Mesenchymal stem cell (in vitro differentiated cells and primary cell): Measurements from ENCODE around the gene WDR91.

Experiments
- DNase-seq: peaks from one replicate; pipeline ENCODE4 v3.0.0-alpha.2; 2013
- H2AFZ ChIP-seq: one replicate; pipeline ENCODE4 v1.6.1; 2013; ENCODE audit warnings: low read depth, mild to moderate bottlenecking, control low read depth, inconsistent platforms, low read length, moderate library complexity
- H2AK5ac ChIP-seq: 2 replicates; pipeline ENCODE4 v1.6.1; 2013; ENCODE audit warnings: low read length, moderate library complexity, mild to moderate bottlenecking, inconsistent platforms; ENCODE audit not compliant: severe bottlenecking
- H2BK120ac ChIP-seq: one replicate; pipeline ENCODE4 v1.6.1; 2013; ENCODE audit warnings: low read depth, mild to moderate bottlenecking, inconsistent platforms, low read length, moderate library complexity
- H2BK12ac ChIP-seq, 2 experiments: one replicate each; pipeline ENCODE4 v1.6.1; 2013; ENCODE audit warnings: inconsistent platforms in 2 of 2, low read length in 2 of 2, mild to moderate bottlenecking in 2 of 2, moderate library complexity in 2 of 2, control low read depth in 1 of 2
- H2BK15ac ChIP-seq: one replicate; pipeline ENCODE4 v1.6.1; 2013; ENCODE audit warnings: mild to moderate bottlenecking, low read depth, inconsistent platforms; ENCODE audit not compliant: poor library complexity, severe bottlenecking
- H2BK5ac ChIP-seq: 2 replicates; pipeline ENCODE4 v1.6.1; 2013; ENCODE audit warnings: low read depth, mild to moderate bottlenecking, low read length, control low read depth, inconsistent platforms; ENCODE audit not compliant: poor library complexity, severe bottlenecking
- H3K14ac ChIP-seq, 2 experiments: one replicate each; pipeline ENCODE4 v1.6.1; 2013; ENCODE audit warnings: inconsistent platforms in 2 of 2, low read length in 2 of 2, control low read depth in 1 of 2, mild to moderate bottlenecking in 1 of 2, moderate library complexity in 1 of 2
- H3K18ac ChIP-seq, 2 experiments: one replicate each; pipeline ENCODE4 v1.6.1; 2013; ENCODE audit warnings: inconsistent platforms in 2 of 2, low read length in 2 of 2, control low read depth in 1 of 2, low read depth in 1 of 2, mild to moderate bottlenecking in 1 of 2
- H3K23ac ChIP-seq, 2 experiments: one replicate each; pipeline ENCODE4 v1.6.1; 2013; ENCODE audit warnings: inconsistent platforms in 2 of 2, low read length in 2 of 2, mild to moderate bottlenecking in 2 of 2, moderate library complexity in 2 of 2, control low read depth in 1 of 2
- H3K27ac ChIP-seq: 2 replicates; pipeline ENCODE4 v1.5.1; 2013; ENCODE audit warnings: mild to moderate bottlenecking, moderate library complexity, low read length, control low read depth, inconsistent platforms; ENCODE audit not compliant: poor library complexity, severe bottlenecking
- H3K27me3 ChIP-seq, 2 experiments: 2 replicates each; pipeline versions ENCODE4 v1.6.1 to v1.7.0; 2013; ENCODE audit warnings: low read length in 2 of 2, mild to moderate bottlenecking in 2 of 2, moderate library complexity in 2 of 2, control low read depth in 1 of 2, inconsistent platforms in 1 of 2; ENCODE audit not compliant: control insufficient read depth in 1 of 2, insufficient read depth in 1 of 2
- H3K36me3 ChIP-seq, 2 experiments: 2 replicates each; pipeline versions ENCODE4 v1.6.1 to v1.7.0; 2013; ENCODE audit warnings: low read length in 2 of 2, control low read depth in 1 of 2, inconsistent platforms in 1 of 2, low read depth in 1 of 2, mild to moderate bottlenecking in 1 of 2; ENCODE audit not compliant: insufficient read depth in 2 of 2, control insufficient read depth in 1 of 2
- H3K4ac ChIP-seq, 2 experiments: one replicate each; pipeline ENCODE4 v1.6.1; 2013; ENCODE audit warnings: inconsistent platforms in 2 of 2, low read length in 2 of 2, mild to moderate bottlenecking in 2 of 2, moderate library complexity in 2 of 2, control low read depth in 1 of 2, low read depth in 1 of 2
- H3K4me1 ChIP-seq: 2 replicates; pipeline ENCODE4 v1.6.1; 2013; ENCODE audit warnings: low read depth, low read length, control low read depth; ENCODE audit not compliant: control insufficient read depth, insufficient read depth
- H3K4me2 ChIP-seq: 2 replicates; pipeline ENCODE4 v1.6.1; 2013; ENCODE audit warnings: low read length, mild to moderate bottlenecking, inconsistent platforms; ENCODE audit not compliant: poor library complexity, severe bottlenecking
- H3K4me3 ChIP-seq, 2 experiments: 2 replicates each; pipeline versions ENCODE4 v1.5.1 to v1.7.0; 2013; ENCODE audit warnings: low read length in 2 of 2, mild to moderate bottlenecking in 2 of 2, control low read depth in 1 of 2, low read depth in 1 of 2; ENCODE audit not compliant: insufficient read depth in 1 of 2
- H3K79me1 ChIP-seq: replicated peaks from 2 replicates; pipeline ENCODE4 v1.6.1; 2013; ENCODE audit warnings: mild to moderate bottlenecking, control low read depth, low read length, inconsistent platforms; ENCODE audit not compliant: poor library complexity, severe bottlenecking
- H3K9ac ChIP-seq: 2 replicates; pipeline ENCODE4 v1.7.0; 2013; ENCODE audit warnings: mild to moderate bottlenecking, low read length, moderate library complexity
- H3K9me3 ChIP-seq: 2 replicates; pipeline ENCODE4 v1.7.0; 2013; ENCODE audit warnings: mild to moderate bottlenecking, low read length; ENCODE audit not compliant: control insufficient read depth
- H4K8ac ChIP-seq: one replicate; pipeline ENCODE4 v1.6.1; 2013; ENCODE audit warnings: inconsistent platforms, mild to moderate bottlenecking, low read length, moderate library complexity
- H4K91ac ChIP-seq: one replicate; pipeline ENCODE4 v1.6.1; 2013; ENCODE audit warnings: mild to moderate bottlenecking, low read length, inconsistent platforms
- WGBS: methylation state at CpG from one replicate; pipeline ENCODE4 v1.1.7; 2013; ENCODE audit warnings: mixed read lengths; 5-methylcytosine and 5-hydroxymethylcytosine counted together

WDR91 gene

GRCh38 chr7:135224027-135224426, 12.7 kb upstream of the WDR91 start:
- Histone ChIP-seq H3K27ac (no peak overlapping the region), H3K36me3 (no peaks in the 10 kb centered on the region), H3K4me2 (no peak overlapping the region), H3K4me1 (peaks cover 1% of the 10 kb centered on the region), H3K4me3 (no peak overlapping the region), H3K4ac (no peak overlapping the region), H4K8ac (no peak overlapping the region), H3K9me3 (peaks cover 15% of the 10 kb centered on the region), H3K79me1 (peaks cover 1% of the 10 kb centered on the region), H2AFZ (no peak overlapping the region), H3K27me3 (no peaks in the 10 kb centered on the region), H3K14ac (no peak overlapping the region), H2AK5ac (no peak overlapping the region), H3K9ac (no peak overlapping the region), H3K23ac (no peak overlapping the region), H2BK120ac (no peak overlapping the region), H2BK15ac (no peak overlapping the region), H2BK12ac (no peak overlapping the region), H3K18ac (no peak overlapping the region), H2BK5ac (no peak overlapping the region), H4K91ac (no peak overlapping the region)
- WGBS = no CpG with 5 or more reads among the region's 1 CpG
- DNase-seq = no peak

GRCh38 chr7:135217645-135218509, 6.6 kb upstream of the WDR91 start:
- Histone ChIP-seq H3K4me1 (peaks cover 7% of the 10 kb centered on the region), H3K18ac (no peak overlapping the region), H3K4me3 (no peak overlapping the region)

DNA sequence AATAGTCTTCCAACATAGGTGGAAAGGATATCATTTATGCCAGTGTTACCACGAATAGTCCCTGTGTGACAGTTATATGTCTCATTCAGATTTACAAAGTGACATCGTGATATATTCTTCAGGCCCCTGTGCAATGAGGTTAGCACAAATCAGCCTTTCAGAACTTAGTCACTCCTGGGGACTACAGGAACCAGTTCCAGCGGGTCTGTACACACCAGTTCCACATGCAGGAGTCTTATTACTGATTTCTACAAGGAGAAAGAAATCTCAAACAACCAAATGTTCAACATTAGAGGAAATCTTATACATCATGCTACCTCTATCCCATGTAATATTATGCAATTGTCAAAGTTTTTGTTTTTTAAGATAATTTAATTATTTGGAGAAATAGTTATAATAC, 4.4 kb upstream of the WDR91 start:
- Histone ChIP-seq H3K14ac (no peak overlapping the region), H2BK15ac (no peak overlapping the region), H3K9ac (no peak overlapping the region), H3K27me3 (no peaks in the 10 kb centered on the region), H3K4ac (no peak overlapping the region), H2BK120ac (no peak overlapping the region), H2AFZ (no peak overlapping the region), H3K4me2 (no peak overlapping the region), H3K18ac (no peak overlapping the region), H2BK12ac (no peak overlapping the region), H3K27ac (no peak overlapping the region), H3K4me1 (peaks cover 7% of the 10 kb centered on the region), H3K36me3 (no peaks in the 10 kb centered on the region), H3K9me3 (no peaks in the 10 kb centered on the region), H3K79me1 (peaks cover 1% of the 10 kb centered on the region), H4K8ac (no peak overlapping the region), H2BK5ac (no peak overlapping the region), H2AK5ac (no peak overlapping the region), H3K23ac (no peak overlapping the region), H3K4me3 (no peak overlapping the region), H4K91ac (no peak overlapping the region)
- WGBS = 90% methylated on average over 3 of the region's 3 CpGs
- DNase-seq = no peak

More at GRCh38 chr7:135217645-135218509, 6.6 kb upstream of the WDR91 start:
- no peak overlapping the region for H3K23ac ChIP-seq
- H4K91ac ChIP-seq = no peak overlapping the region
- H2BK5ac ChIP-seq = no peak overlapping the region
- no peak overlapping the region for H2BK120ac ChIP-seq
- H3K4ac ChIP-seq = no peak overlapping the region
- no peak overlapping the region for H2BK15ac ChIP-seq
- H2BK12ac ChIP-seq = no peak overlapping the region
- H3K79me1 ChIP-seq = peaks cover 1% of the 10 kb centered on the region
- H3K9ac ChIP-seq = no peak overlapping the region
- peak overlapping the region; percentile 35 for H3K4me2 ChIP-seq
- H3K36me3 ChIP-seq = no peaks in the 10 kb centered on the region
- peak overlapping the region; percentile 92 for H2AK5ac ChIP-seq
- peaks cover 7% of the 10 kb centered on the region for H3K9me3 ChIP-seq
- peak overlapping the region; percentile 84 for H3K27ac ChIP-seq
- WGBS = 95% methylated on average over 5 of the region's 5 CpGs
- DNase-seq = no peak
- no peak overlapping the region for H4K8ac ChIP-seq
- H2AFZ ChIP-seq = no peak overlapping the region
- H3K27me3 ChIP-seq = no peaks in the 10 kb centered on the region
- H3K14ac ChIP-seq = peak overlapping the region in 1 of 2 experiments; percentile 22

DNA sequence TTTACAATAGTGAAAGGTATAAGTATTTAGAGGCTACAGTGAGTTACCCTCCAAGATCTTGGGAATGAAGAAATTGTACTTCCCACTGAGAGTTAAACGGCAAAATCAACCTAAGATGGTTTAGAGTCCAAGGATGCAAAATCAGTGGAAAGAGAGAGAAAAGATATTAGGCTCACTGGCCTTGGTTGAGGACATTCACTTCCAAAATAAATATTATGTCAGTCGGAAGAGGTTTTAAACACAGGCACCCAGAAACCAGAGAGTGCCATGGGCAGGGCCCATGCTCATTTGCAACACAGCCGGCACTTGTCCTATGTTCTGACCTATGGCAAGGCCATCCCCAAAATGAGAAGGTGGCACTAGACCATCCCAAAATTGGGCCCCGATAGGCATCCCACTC, 3.9 kb upstream of the WDR91 start:
- no peak overlapping the region for H3K18ac ChIP-seq
- no peaks in the 10 kb centered on the region for H3K9me3 ChIP-seq
- H4K8ac ChIP-seq = no peak overlapping the region
- H3K9ac ChIP-seq = no peak overlapping the region
- H2BK5ac ChIP-seq = no peak overlapping the region
- no peak overlapping the region for H2BK12ac ChIP-seq
- no peaks in the 10 kb centered on the region for H3K27me3 ChIP-seq
- H4K91ac ChIP-seq = no peak overlapping the region
- H2BK15ac ChIP-seq = no peak overlapping the region
- no peak overlapping the region for H3K4me2 ChIP-seq
- no peak for DNase-seq
- no peak overlapping the region for H3K4me3 ChIP-seq
- no peak overlapping the region for H2BK120ac ChIP-seq
- 93% methylated on average over 4 of the region's 4 CpGs for WGBS
- no peaks in the 10 kb centered on the region for H3K36me3 ChIP-seq
- H2AFZ ChIP-seq = no peak overlapping the region
- peaks cover 3% of the 10 kb centered on the region for H3K79me1 ChIP-seq
- H3K27ac ChIP-seq = no peak overlapping the region
- H3K14ac ChIP-seq = no peak overlapping the region
- peak overlapping the region; percentile 89 for H2AK5ac ChIP-seq
- H3K23ac ChIP-seq = no peak overlapping the region
- H3K4ac ChIP-seq = no peak overlapping the region
- peaks cover 7% of the 10 kb centered on the region for H3K4me1 ChIP-seq
